Measurements from ENCODE around the gene HIF3A. TPM values are rescaled to one million over a fixed set of nuclear protein-coding genes. Genes with fewer than 3 reads are reported as not detected.
A peak's percentile ranks its signal among the peaks of the same experiment; 100 is the strongest.

HIF3A gene
- total RNA-seq, 4 donors from 2014 or later = 21.5 to 212 (median 103) TPM

DNA sequence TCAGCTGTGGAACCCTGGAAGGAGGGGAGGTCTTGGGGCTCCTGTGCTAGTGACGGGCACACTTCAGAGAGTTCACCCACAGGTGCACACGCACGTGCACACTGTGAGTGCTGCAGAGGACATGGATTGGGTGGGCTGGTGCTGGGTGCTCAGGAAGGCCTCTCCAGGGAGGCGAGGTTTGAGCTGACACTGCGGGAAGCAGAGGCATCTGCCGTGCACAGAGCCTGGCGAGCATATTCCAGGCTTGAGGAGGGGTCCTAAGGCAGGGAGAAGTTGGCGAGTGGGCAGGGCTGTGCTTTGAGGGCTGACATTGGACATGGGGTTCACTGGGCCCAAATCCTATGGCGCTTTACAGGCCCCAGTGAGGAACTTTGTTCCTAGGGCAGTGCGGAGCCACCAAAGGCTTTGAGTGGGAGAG is 90.9 kb downstream of the HIF3A start:
- Histone ChIP-seq H3K27me3 (no peaks in the 10 kb centered on the region), H3K27ac (no peak overlapping the region), H3K9me3 (no peaks in the 10 kb centered on the region), H3K4me1 (no peaks in the 10 kb centered on the region), H3K36me3 (no peaks in the 10 kb centered on the region), H3K4me3 (no peak overlapping the region)
- no peak for DNase-seq
- TF ChIP-seq POLR2A (IDR thresholded peaks at IDR 0.05) (no peak), CTCF (IDR thresholded peaks at IDR 0.05) (no peak)
- intact Hi-C loops (cut with DNase I; ENCODE audit: low total_unique reads) = no loop called here

DNA sequence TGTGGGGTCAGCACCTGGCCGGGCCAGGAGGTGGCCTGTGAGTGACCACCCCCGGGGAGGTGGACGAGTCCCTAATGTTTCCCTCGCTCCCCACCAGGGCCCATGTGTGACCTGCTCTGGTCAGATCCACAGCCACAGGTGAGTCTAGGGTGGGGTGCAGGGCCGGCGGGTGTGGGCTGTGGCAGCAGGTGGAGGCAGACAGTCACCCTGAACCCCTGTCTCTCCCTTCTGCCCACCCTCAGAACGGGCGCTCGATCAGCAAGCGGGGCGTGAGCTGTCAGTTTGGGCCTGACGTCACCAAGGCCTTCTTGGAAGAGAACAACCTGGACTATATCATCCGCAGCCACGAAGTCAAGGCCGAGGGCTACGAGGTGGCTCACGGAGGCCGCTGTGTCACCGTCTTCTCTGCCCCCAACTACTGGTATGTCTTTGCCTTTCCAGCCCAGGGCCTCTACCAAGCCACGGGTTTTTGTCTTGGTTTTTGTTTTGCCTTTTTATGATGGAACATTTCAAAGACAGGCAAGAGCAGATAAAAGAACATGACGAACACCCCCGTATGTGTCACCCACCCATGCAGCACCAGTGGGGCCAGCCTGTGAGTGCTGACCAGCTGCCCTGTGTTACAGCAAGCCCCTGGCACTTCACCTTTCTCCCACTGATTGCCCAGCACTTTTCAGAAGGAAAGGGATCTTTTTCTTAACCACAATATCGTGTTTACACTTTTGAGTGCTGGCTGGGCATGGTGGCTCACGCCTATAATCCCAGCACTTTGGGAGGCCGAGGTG is 91.7 kb downstream of the HIF3A start:
- H3K36me3 ChIP-seq = no peaks in the 10 kb centered on the region

DNA sequence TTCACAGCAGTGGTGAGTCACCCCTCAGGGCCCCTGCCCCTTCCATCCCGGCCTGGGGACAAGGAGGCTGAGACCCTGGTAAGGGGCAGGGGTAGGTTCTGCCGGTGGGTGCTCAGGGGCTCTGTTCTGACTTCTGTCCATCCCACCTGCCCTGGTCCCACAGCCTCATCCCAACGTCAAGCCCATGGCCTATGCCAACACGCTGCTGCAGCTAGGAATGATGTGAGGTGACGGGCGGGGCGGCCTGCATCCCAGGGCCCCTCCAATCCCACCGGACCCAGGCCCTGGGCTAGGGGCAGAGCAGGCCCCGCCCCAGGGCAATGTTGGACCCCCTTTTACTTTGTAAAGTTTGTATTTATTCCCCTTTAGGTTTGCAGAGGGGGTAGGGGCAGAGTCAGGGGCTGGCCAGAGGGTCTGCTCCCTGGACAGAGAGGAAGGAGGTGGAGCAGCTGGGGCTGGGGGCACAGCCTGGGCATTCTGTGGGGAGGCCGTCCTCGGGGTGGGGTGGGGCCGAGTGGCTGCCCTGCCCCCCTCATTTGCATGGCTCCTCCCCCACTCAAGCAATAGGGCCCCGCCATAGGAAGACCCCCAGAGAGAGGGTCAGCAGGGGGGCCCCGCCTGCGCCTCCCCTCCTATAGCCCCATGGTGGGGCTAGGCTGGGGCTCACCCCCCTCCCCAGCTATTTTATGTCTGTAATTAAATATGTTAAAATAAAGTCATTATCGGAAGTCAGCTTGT is 93.4 kb downstream of the HIF3A start:
- intact Hi-C loops (cut with DNase I; ENCODE audit: low total_unique reads) = no loop called here
- H3K36me3 ChIP-seq = no peaks in the 10 kb centered on the region

More for the DNA sequence above, 91.7 kb downstream of the HIF3A start:
- Histone ChIP-seq H3K27me3 (no peaks in the 10 kb centered on the region), H3K27ac (no peak overlapping the region), H3K9me3 (no peaks in the 10 kb centered on the region), H3K4me3 (no peak overlapping the region), H3K4me1 (no peaks in the 10 kb centered on the region)
- DNase-seq = no peak
- TF ChIP-seq POLR2A (IDR thresholded peaks at IDR 0.05) = no peak
- intact Hi-C loops (cut with DNase I; ENCODE audit: low total_unique reads) = no loop called here

DNA sequence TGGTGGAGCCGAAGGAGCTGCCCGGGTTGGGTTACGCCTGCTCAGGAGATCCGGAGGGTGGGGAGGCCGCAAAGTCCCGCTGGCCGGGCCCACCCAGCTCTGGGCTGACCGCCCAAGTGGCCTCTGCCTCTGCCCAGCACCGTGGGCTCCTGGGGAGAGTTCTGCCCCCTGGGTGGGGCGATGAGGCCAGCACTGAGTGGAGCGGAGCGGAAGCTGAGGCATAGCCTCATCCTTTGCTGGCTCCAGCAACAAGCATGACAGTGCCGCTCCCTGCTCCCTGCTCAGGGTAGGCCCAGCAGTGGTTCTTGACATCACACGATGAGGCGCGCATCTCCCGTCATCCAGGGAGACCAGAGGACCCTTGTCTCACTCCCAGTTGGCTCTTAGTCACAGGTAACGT is 94.0 kb downstream of the HIF3A start:
- DNase-seq = no peak
- H3K4me3 ChIP-seq = no peak overlapping the region
- H3K36me3 ChIP-seq = no peaks in the 10 kb centered on the region
- TF ChIP-seq CTCF (IDR thresholded peaks at IDR 0.05) = no peak
- no peak for TF ChIP-seq POLR2A (IDR thresholded peaks at IDR 0.05)
- H3K9me3 ChIP-seq = no peaks in the 10 kb centered on the region
- H3K27ac ChIP-seq = no peak overlapping the region
- H3K27me3 ChIP-seq = no peaks in the 10 kb centered on the region
- intact Hi-C loops (cut with DNase I; ENCODE audit: low total_unique reads) = no loop called here
- H3K4me1 ChIP-seq = no peaks in the 10 kb centered on the region

More for the DNA sequence above, 93.4 kb downstream of the HIF3A start:
- no peak overlapping the region for H3K4me3 ChIP-seq
- no peaks in the 10 kb centered on the region for H3K9me3 ChIP-seq
- H3K27ac ChIP-seq = no peak overlapping the region
- TF ChIP-seq POLR2A (IDR thresholded peaks at IDR 0.05) = no peak
- no peak for TF ChIP-seq CTCF (IDR thresholded peaks at IDR 0.05)
- H3K4me1 ChIP-seq = no peaks in the 10 kb centered on the region
- H3K27me3 ChIP-seq = no peaks in the 10 kb centered on the region
- DNase-seq = no peak

- no peaks in the 10 kb centered on the region for H3K4me1 ChIP-seq
- no peaks in the 10 kb centered on the region for H3K9me3 ChIP-seq
- H3K27me3 ChIP-seq = no peaks in the 10 kb centered on the region
- intact Hi-C loops (cut with DNase I; ENCODE audit: low total_unique reads) = no loop called here
- no peaks in the 10 kb centered on the region for H3K36me3 ChIP-seq
- H3K27ac ChIP-seq = peak overlapping the region; percentile 40 to 56
- TF ChIP-seq CTCF (IDR thresholded peaks at IDR 0.05) (no peak), POLR2A (IDR thresholded peaks at IDR 0.05) (no peak)
- no peak for DNase-seq
- no peak overlapping the region for H3K4me3 ChIP-seq
Observed at GRCh38 chr19:46391296-46392251, 94.7 kb downstream of the HIF3A start.
